ENCODE measurements around the gene NUCB1.
"Not testable (repeated sequence)": the region's sequence is repeated elsewhere in the genome, so short reads cannot be mapped to it uniquely, and the experiment has no call there.

The NUCB1 gene

GRCh38 chr19:48906324-48906723 lies 6.2 kb downstream of the NUCB1 start:
- DNase-seq: no peak

GRCh38 chr19:48907671-48908070 lies 7.6 kb downstream of the NUCB1 start:
- no peak for DNase-seq

DNA sequence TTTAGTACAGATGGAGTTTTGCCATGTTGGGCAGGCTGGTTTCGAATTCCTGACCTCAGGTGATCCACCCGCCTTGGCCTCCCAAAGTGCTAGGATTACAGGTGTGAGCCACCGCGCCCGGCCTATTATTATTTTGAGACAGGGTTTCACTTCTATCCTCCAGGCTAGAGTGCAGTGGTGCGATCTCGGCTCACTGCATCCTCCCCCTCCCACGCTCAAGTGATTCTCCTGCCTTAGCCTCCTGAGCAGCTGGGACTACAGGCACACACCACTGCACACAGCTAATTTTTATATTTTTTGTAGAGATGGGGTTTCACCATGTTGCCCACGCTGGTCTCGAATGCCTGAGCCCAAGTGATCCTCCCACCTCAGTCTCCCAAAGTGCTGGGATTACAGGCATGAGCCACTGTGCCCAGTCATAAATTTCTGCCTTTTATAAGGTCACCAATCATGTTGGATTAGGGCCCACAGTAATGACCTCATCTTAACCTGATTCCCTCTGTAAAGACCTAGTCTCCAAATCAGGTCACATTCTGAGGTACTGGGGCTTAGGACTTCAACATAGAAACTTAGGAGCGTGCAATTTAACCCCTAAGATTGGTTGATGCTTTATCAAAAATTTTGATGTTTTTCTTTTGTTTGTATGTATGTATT lies 9.4 kb downstream of the NUCB1 start:
- not testable (repeated sequence) for DNase-seq

DNA sequence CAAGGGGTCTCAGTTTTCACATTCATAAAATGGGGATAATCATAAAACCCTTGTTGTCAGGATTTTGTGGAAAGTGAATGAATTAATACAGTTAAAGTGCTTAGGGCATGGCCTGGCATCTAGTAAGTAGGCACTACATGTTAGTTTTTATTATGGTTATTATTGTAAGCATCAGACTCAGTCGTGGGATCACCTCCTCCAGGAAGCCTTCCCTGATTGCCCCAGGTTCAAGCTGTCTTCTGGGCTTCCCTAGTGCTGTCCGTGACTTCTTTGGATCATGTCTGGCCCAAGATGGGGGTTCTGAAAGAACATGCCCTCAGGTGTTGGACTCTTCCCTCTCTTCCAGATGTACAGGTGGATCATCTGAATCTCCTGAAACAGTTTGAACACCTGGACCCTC lies 10.7 kb downstream of the NUCB1 start:
- no peak for DNase-seq

GRCh38 chr19:48913114-48913889 lies 13.2 kb downstream of the NUCB1 start:
- DNase-seq: peak; percentile 22 to 25

- no peak for DNase-seq
Observed at GRCh38 chr19:48914181-48914580, 14.1 kb downstream of the NUCB1 start.

GRCh38 chr19:48915757-48916156 lies 15.6 kb downstream of the NUCB1 start:
- no peak for DNase-seq

GRCh38 chr19:48918071-48918470 lies 18.0 kb downstream of the NUCB1 start:
- DNase-seq: no peak

GRCh38 chr19:48918801-48919247 lies 18.7 kb downstream of the NUCB1 start:
- peak; percentile 36 to 37 for DNase-seq

- not testable (repeated sequence) for DNase-seq
Observed at GRCh38 chr19:48919271-48919670, 19.2 kb downstream of the NUCB1 start.

- DNase-seq: no peak
Observed at GRCh38 chr19:48920949-48921348, 20.8 kb downstream of the NUCB1 start.

- no peak for DNase-seq
Observed at GRCh38 chr19:48921721-48922500, 21.8 kb downstream of the NUCB1 start.

DNA sequence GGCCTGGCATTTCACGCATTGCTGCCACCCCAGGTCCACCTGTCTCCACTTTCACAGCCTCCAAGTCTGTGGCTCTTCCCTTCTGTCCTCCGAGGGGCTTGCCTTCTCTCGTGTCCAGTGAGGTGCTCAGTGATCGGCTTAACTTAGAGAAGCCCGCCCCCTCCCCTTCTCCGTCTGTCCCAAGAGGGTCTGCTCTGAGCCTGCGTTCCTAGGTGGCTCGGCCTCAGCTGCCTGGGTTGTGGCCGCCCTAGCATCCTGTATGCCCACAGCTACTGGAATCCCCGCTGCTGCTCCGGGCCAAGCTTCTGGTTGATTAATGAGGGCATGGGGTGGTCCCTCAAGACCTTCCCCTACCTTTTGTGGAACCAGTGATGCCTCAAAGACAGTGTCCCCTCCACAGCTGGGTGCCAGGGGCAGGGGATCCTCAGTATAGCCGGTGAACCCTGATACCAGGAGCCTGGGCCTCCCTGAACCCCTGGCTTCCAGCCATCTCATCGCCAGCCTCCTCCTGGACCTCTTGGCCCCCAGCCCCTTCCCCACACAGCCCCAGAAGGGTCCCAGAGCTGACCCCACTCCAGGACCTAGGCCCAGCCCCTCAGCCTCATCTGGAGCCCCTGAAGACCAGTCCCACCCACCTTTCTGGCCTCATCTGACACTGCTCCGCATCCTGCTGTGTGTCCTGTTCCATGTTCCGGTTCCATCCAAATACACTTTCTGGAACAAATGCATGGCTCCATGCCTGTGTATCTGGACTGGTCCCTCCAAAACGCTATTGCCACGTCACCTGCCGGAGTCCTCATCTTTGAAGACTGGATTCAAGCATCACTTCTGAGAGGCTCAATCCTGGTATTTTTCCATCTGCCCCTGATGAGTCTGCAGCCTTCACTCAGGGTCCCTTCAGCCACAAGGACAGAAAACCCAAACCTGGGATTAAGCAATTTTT lies 22.7 kb downstream of the NUCB1 start:
- no peak for DNase-seq

DNA sequence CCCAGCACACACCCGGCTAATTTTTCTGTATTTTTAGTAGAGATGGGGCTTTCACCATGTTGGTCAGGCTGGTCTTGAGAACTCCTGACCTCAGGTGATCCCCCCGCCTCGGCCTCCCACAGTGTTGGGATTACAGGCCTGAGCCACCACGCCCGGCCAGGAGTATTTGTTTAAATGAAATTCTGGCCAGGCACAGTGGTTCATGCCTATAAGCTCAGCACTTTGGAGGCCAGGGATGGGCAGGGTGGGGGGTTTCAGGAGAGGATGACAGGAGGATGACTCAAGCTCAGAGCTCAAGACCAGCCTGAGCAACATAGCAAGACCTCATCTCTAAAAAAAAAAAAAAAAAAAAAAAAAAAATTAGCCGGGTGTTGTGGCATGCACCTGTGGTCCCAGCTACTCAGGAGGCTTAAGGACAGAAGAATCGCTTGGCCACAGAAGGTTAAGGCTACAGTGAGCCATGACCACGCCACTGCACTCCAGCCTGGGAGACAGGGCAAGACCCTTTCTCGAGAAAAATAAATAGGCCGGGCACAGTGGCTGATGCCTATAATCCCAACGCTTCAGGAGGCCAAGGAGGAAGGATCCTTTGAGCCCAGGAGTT lies 25.2 kb downstream of the NUCB1 start:
- no peak for DNase-seq

GRCh38 chr19:48925890-48926289 lies 25.8 kb downstream of the NUCB1 start:
- DNase-seq: not testable (repeated sequence)

- DNase-seq: peak; percentile 45 to 47
Observed at GRCh38 chr19:48926909-48927308, 26.8 kb downstream of the NUCB1 start.

- DNase-seq: not testable (repeated sequence)
Observed at GRCh38 chr19:48927692-48928091, 27.6 kb downstream of the NUCB1 start.

DNA sequence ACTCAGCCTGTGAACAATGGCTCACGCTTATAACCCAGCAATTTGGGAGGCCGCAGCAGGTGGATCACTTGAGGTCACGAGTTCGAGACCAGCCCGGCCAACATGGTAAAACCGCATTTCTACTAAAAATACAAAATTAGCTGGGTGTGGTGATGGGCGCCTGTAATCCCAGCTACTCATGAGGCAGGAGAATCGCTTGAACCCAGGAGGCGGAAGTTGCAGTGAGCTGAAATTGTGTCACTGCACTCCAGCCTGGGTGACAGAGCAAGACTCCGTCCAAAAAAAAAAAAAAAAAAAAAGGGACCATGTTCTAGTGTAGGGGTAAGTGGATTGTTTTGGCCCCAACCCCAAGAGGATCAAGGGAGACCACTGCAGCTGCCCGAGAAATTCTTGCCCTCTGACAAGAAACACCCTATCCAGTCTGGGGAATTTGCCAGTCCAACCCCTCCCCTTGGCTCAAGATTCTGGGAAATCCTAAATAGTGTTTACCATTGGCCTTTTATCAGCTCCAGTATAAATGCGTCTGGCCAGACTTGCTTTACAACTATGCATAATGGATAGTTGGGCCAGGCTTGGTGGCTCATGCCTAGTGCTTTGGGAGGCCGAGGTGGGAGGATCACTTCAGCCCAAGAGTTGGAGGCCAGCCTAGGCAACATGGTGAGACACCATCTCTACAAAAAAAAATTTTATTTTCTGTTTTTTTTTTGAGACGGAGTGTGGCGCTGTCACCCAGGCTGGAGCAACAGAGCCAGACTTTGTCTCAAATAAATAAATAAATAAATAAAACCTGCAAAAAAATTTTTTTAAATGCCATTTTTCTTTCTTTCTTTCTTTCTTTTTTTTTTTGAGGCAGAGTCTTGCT lies 28.3 kb downstream of the NUCB1 start:
- no peak for DNase-seq

GRCh38 chr19:48933382-48933932 lies 33.3 kb downstream of the NUCB1 start, which contains the start of gene DHDH:
Gene DHDH (plus strand): TSS chr19:48933699. CDS start chr19:48933722, 23 bp downstream.
- DNase-seq: peak; percentile 63 to 65

DNA sequence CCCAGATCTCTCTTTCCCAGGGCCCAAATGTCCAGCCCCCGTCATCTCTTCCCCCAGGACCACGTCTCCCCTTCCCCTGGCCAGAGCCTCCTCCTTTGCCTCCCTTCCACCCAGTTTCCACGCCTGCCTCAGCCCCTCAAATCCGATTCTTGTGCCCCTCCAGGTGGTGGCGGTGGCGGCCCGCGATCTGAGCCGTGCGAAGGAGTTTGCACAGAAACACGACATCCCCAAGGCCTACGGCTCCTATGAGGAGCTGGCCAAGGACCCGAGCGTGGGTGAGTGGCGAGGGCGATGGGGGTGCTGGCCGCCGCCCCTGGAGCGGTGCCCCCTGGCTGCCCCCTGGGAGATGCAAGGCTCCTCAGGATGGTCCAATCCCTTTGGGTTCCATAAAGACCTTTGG lies 34.7 kb downstream of the NUCB1 start:
- DNase-seq: no peak

Measured in Kasumi-1 (cell line).